H1 (cell line): ENCODE results near the gene DDX51. TPM values are rescaled to one million over a fixed set of nuclear protein-coding genes. Genes with fewer than 3 reads are reported as not detected.

Experiments
- polyA plus RNA-seq, 7 experiments: library from polyadenylated mRNA; depleted of rRNA in 3 of 7; stranded (reverse) in 5 of 7; unstranded in 2 of 7; fragments of >200 nt in 5 of 7; fragments of 200-250 nt in 2 of 7; gene quantifications; 1 replicate in 5 of 7; 2 replicates in 1 of 7; 4 replicates in 1 of 7; pipeline versions ENCODE4 v1.2.1 to v1.2.3, GENCODE V29; 2011 to 2013; ENCODE audit warnings: missing spikeins in 2 of 7, mixed read lengths in 2 of 7
- total RNA-seq: library from RNA; stranded (reverse); fragmentation: NEBNext Ultra II Directional; extraction: Animal tissue kit (Norgen Biotek cat#: 25700); gene quantifications from 2 replicates; pipeline ENCODE4 v1.2.1, GENCODE V29; 2021
- TF ChIP-seq, protein P1 (sequence below): fragments of 300-600 bp; sonication (generic); IDR thresholded peaks from 2 replicates; pipeline ENCODE4 v1.7.1; 2012; ENCODE audit warnings: low read length, moderate library complexity, mild to moderate bottlenecking, inconsistent platforms; ENCODE audit not compliant: insufficient replicate concordance

DDX51 gene
- total and polyA plus RNA-seq, 2 of the 8 experiments (the other 6 are each of a cell fraction or from before 2014, with no cell fraction given) = 11.2 to 24.4 TPM

DNA sequence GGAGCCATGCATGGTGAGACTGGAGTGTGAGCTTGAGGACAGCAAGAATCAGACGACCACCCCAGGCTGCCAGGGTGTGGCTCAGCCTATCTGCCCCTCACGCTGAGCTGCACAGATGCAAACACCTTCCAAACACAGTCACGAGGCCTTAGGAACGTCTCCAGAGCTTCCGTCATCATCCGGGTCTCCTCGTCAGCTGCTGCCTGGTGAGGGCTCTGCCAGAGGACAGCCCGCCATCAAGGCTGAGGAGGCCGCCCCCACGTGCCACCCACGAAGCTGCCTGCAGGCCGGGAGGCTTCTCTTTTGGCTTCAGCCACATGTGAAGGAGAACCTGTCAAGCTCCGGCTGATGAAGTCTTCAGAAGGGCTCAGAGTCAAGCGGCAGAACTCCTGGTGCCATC lies 13.4 kb downstream of the DDX51 start (continued):
- TF ChIP-seq, protein P1, sequence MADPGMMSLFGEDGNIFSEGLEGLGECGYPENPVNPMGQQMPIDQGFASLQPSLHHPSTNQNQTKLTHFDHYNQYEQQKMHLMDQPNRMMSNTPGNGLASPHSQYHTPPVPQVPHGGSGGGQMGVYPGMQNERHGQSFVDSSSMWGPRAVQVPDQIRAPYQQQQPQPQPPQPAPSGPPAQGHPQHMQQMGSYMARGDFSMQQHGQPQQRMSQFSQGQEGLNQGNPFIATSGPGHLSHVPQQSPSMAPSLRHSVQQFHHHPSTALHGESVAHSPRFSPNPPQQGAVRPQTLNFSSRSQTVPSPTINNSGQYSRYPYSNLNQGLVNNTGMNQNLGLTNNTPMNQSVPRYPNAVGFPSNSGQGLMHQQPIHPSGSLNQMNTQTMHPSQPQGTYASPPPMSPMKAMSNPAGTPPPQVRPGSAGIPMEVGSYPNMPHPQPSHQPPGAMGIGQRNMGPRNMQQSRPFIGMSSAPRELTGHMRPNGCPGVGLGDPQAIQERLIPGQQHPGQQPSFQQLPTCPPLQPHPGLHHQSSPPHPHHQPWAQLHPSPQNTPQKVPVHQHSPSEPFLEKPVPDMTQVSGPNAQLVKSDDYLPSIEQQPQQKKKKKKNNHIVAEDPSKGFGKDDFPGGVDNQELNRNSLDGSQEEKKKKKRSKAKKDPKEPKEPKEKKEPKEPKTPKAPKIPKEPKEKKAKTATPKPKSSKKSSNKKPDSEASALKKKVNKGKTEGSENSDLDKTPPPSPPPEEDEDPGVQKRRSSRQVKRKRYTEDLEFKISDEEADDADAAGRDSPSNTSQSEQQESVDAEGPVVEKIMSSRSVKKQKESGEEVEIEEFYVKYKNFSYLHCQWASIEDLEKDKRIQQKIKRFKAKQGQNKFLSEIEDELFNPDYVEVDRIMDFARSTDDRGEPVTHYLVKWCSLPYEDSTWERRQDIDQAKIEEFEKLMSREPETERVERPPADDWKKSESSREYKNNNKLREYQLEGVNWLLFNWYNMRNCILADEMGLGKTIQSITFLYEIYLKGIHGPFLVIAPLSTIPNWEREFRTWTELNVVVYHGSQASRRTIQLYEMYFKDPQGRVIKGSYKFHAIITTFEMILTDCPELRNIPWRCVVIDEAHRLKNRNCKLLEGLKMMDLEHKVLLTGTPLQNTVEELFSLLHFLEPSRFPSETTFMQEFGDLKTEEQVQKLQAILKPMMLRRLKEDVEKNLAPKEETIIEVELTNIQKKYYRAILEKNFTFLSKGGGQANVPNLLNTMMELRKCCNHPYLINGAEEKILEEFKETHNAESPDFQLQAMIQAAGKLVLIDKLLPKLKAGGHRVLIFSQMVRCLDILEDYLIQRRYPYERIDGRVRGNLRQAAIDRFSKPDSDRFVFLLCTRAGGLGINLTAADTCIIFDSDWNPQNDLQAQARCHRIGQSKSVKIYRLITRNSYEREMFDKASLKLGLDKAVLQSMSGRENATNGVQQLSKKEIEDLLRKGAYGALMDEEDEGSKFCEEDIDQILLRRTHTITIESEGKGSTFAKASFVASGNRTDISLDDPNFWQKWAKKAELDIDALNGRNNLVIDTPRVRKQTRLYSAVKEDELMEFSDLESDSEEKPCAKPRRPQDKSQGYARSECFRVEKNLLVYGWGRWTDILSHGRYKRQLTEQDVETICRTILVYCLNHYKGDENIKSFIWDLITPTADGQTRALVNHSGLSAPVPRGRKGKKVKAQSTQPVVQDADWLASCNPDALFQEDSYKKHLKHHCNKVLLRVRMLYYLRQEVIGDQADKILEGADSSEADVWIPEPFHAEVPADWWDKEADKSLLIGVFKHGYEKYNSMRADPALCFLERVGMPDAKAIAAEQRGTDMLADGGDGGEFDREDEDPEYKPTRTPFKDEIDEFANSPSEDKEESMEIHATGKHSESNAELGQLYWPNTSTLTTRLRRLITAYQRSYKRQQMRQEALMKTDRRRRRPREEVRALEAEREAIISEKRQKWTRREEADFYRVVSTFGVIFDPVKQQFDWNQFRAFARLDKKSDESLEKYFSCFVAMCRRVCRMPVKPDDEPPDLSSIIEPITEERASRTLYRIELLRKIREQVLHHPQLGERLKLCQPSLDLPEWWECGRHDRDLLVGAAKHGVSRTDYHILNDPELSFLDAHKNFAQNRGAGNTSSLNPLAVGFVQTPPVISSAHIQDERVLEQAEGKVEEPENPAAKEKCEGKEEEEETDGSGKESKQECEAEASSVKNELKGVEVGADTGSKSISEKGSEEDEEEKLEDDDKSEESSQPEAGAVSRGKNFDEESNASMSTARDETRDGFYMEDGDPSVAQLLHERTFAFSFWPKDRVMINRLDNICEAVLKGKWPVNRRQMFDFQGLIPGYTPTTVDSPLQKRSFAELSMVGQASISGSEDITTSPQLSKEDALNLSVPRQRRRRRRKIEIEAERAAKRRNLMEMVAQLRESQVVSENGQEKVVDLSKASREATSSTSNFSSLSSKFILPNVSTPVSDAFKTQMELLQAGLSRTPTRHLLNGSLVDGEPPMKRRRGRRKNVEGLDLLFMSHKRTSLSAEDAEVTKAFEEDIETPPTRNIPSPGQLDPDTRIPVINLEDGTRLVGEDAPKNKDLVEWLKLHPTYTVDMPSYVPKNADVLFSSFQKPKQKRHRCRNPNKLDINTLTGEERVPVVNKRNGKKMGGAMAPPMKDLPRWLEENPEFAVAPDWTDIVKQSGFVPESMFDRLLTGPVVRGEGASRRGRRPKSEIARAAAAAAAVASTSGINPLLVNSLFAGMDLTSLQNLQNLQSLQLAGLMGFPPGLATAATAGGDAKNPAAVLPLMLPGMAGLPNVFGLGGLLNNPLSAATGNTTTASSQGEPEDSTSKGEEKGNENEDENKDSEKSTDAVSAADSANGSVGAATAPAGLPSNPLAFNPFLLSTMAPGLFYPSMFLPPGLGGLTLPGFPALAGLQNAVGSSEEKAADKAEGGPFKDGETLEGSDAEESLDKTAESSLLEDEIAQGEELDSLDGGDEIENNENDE = no peak
